Effector CD8-positive, alpha-beta T cell (primary cell): ENCODE data around the gene CTDP1.

Source experiments
- DNase-seq: peaks from one replicate; lab custom pipeline; 2025; lab: John Stamatoyannopoulos, UW

Gene CTDP1

DNA sequence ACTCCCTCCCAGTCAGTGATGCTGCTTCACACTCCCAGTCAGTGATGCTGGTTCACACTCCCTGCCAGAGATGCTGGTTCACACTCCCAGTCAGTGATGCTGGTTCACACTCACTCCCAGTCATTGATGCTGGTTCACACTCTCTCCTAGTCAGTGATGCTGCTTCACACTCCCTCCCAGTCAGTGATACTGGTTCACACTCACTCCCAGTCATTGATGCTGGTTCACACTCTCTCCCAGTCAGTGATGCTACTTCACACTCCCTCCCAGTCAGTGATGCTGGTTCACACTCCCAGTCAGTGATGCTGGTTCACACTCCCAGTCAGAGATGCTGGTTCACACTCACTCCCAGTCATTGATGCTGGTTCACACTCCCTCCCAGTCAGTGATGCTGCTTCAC lies 83.8 kb downstream of the CTDP1 start:
- no peak for DNase-seq

DNA sequence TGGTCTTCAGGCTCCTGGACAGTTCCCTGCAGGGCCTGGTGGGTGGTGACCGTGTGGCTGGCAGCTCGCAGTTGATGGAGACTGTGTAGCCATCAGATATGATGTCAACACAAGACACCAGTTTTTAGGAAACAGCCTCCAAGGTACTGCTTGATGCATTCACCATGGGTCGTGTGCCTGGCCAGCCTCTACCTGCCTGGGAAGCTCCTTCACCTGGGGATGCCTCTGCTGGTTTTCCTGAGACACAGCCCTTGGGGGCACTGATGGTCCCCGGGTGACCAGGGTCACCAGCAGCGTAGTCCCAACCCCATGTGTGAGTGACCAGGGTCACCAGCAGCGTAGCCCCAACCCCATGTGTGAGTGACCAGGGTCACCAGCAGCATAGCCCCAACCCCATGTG lies 84.5 kb downstream of the CTDP1 start:
- no peak for DNase-seq

DNA sequence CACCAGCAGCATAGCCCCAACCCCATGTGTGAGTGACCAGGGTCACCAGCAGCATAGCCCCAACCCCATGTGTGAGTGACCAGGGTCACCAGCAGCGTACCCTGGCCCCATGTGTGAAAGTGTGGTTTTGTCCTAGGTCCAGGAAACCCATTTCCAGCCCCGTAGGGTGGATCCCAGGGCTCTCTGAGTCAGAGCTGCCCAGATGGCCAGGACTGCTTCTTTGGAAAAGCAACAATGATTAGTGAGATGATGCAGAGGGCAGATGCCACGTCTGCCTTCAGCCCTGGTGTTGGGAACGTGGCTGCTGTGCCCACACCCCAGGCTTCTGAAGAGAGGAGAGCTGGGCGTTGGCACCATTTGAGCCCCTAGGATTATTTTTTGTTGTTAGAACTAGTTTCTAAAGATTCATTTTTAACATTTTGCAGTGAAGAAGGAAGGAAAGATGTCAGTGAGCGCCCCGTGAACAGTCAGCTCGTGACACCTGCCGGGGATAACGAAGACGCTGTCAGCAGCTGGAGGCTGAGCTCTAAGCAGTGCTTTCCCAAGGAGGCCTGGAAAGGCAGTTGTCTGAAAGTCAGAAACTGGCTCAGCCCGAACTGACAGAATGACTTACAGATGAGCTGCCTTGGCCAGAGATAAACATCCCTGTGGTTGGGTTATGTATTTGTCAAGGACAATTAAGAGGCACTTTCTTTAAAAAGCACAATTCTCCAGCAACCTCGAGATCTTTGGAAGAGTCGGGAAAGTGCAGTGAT lies 86.1 kb downstream of the CTDP1 start:
- DNase-seq = no peak

DNA sequence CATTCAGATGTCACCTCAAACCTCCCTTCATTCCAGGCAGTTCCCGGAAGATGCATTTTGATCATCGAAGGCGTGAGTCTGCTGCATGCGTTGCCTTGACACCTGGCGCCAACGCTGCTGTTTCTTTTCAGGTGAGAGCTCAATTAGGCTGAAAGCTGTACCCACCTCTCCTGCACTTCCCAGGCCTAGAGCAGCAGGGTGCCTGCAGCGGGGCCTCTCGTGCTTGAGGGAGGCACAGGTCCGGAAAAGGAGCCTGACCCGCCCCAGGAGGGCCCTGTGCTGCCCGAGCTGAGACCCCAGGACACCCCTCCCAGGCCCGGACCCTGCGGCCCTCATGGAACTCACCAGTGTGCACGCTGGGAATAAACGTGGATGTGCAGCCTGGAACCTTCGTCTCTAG lies 86.7 kb downstream of the CTDP1 start:
- DNase-seq = no peak

GRCh38 chr18:79768745-79769144 lies 89.1 kb downstream of the CTDP1 start:
- DNase-seq = no peak

GRCh38 chr18:79769698-79770500 lies 90.3 kb downstream of the CTDP1 start:
- no peak for DNase-seq

DNA sequence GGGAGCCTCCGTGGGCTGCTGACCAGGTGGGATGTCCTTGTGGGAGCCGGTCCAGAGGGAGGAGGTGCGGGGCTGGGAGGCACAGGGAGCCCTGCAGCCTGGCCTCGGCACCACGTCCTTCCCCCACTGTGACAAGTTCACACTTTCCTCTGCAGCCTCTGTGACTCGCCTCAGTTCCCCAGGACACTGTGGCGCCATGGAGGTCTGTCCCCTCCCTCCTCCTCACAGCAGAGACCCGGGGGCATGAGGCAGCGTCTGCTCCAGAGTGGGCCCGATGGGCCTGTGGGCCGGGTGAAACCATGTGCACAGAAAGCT lies 90.9 kb downstream of the CTDP1 start:
- DNase-seq = no peak

- no peak for DNase-seq
Observed at GRCh38 chr18:79770826-79771225, 91.2 kb downstream of the CTDP1 start.

GRCh38 chr18:79771446-79772107 lies 92.0 kb downstream of the CTDP1 start:
- no peak for DNase-seq

GRCh38 chr18:79772108-79772864 lies 92.7 kb downstream of the CTDP1 start:
- no peak for DNase-seq

DNA sequence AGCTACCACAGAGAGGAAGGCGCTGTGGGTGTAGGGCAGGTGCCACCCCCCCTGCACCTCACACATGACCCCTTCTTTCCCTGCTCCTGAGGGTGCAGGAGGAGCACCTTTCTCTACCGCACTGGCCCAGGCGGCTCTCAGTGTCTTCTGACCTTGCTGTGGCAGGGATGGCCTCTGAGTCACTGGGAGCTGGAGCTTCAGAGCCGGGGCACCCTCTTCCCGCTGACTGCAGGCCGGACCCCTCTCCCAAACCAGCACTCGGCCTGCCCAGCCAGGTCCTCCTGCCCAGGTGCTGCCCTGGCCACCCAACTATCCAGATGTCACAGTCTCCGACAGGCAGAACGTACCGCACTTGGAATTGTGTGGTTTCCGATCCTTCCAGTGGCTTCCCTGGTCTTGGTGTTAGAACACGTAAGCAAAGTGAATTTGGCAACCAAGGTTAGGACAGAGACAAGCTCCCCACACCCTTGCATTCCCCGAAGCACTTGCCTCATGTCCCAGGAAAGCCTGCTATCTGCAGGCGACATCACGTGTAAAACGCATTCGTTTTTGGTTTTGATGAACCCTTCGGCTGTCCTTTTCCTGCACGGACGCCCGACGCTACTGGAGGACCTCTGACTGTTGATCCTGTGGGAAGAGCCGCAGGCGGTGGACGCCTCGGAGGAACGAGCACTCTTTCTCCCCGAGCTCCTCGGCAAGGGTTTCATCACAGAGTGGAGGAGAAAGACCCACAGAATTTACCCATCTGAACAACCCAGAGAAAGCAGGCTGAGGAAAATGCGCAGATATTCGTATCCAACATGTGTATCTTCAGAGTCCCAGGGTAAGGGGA lies 93.5 kb downstream of the CTDP1 start:
- no peak for DNase-seq

- no peak for DNase-seq
Observed at GRCh38 chr18:79774111-79774510, 94.5 kb downstream of the CTDP1 start.

GRCh38 chr18:79775441-79776221 lies 96.0 kb downstream of the CTDP1 start:
- no peak for DNase-seq

- DNase-seq = no peak
Observed at GRCh38 chr18:79776674-79777073, 97.1 kb downstream of the CTDP1 start.

DNA sequence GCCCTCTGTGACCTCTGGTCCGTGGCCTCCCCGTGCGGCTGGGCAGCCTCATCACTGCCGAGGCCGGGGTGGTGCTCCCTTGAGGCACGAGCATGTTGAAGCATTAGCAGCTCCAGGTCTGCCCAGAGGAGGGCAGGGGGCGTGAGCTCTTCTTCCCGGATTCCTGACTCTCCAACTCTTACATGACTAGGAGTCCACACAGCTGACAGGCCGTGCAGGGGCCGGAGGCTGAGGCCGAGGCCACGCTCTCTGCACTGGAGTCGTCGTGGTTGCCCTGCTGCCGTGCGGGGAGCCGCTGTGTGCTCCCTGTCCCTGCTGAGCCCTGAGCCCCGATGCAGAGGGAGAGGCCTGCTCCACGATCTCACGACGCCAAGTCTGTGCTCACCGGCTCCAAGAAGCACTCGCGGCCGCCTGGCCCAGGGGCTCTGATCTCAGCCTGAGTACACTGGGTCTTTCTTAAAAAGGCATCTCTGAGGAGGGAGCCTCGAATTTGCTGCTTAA lies 98.7 kb downstream of the CTDP1 start:
- no peak for DNase-seq

- no peak for DNase-seq
Observed at GRCh38 chr18:79779021-79779699, 99.6 kb downstream of the CTDP1 start.

- DNase-seq = no peak
Observed at GRCh38 chr18:79779700-79780190, 100.1 kb downstream of the CTDP1 start.

DNA sequence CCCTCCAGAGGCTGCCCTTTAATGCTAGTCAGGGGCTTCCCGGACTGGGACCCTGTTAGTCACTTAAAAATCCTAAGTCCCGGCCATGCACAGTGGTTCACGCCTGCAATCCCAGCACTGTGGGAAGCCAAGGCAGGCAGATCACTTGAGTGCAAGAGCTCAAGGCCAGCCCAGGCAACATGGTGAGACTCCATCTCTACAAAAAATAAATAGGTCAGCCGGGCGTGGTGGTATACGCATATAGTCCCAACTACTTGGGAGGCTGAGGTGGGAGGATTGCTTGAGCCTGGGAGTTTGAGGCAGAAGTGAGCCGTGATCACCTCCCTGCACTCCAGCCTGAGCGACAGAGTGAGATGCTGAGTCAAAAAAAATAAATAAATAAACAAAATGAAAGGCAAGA lies 100.9 kb downstream of the CTDP1 start:
- no peak for DNase-seq

DNA sequence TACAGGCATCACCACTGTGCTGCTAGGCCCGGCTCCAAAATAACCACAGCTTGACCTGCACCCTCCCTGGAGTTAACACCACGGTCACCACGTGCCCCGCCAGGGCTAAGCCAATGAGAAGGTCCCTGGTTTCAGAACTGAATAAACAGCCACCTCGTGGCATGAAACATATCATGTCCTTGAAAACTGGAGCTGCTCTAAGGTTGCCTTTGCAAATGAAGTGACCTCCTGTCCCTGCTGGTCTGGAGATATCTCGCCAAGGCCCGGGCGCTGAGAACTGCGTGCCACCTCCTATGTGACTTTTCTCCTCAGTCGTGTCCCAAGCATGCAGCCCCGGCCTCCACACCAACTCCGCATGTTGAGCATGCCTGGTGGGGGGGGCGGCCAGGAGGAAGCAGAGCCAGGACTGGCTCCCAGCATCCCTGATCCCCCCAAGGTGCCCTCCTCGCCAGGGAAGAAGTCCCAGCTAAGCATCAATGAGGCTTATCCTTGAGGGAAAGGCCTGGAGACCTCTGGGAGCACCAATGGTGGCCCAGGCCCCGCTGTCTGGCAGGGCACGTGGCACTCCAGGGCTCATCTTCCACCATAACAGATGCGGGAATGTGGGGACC lies 101.8 kb downstream of the CTDP1 start:
- DNase-seq = no peak
